GM23338 (cell line): Measurements from ENCODE around the gene FER.

Source experiments
- EZH2phosphoT487 ChIP-seq: fragments of 200-600 bp; sonication (generic); IDR thresholded peaks from one replicate; pipeline ENCODE4 v1.8.1; 2018; ENCODE audit warnings: antibody characterized with exemption; ENCODE audit not compliant: unreplicated experiment
- POLR2AphosphoS5 ChIP-seq: IDR thresholded peaks from 2 replicates; pipeline ENCODE4 v1.6.1; 2016; ENCODE audit warnings: antibody characterized with exemption, low read depth
- ZNF331 ChIP-seq: fragments of 250-450 bp; sonication (Bioruptor Pico); IDR thresholded peaks from 2 replicates; pipeline ENCODE4 v1.5.0; 2020; ENCODE audit warnings: low read depth, mild to moderate bottlenecking, moderate library complexity
- TF ChIP-seq, protein P1 (sequence below), 2 experiments: fragments of 200-600 bp in 1 of 2; sonication (generic) in 1 of 2; conservative IDR thresholded peaks; 2 replicates each; pipeline versions ENCODE4 v1.5.1 to v1.6.1; 2016 to 2017; ENCODE audit warnings: antibody characterized with exemption in 2 of 2, low read depth in 2 of 2, mild to moderate bottlenecking in 2 of 2, moderate library complexity in 1 of 2

DNA sequence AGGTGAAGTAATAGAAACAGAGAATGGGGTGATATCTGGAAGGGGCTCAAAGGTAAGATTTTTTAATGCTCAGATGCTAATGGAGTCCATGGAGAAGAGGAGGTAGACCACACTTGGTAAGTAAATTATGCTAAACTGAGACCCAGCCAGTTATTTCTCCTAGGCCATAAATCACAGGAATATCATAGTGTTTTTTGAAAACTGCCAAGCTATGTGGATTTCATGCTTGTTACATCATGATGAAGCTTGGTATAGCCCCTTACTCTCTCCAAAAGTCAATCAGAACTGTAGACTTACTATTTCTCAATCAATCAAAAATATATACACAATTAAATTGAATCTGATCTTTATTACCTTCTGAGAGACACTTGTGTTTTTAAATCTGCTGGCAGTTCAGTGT, 409.2 kb downstream of the FER start:
- no peak for TF ChIP-seq ZNF331
- TF ChIP-seq, protein P1, sequence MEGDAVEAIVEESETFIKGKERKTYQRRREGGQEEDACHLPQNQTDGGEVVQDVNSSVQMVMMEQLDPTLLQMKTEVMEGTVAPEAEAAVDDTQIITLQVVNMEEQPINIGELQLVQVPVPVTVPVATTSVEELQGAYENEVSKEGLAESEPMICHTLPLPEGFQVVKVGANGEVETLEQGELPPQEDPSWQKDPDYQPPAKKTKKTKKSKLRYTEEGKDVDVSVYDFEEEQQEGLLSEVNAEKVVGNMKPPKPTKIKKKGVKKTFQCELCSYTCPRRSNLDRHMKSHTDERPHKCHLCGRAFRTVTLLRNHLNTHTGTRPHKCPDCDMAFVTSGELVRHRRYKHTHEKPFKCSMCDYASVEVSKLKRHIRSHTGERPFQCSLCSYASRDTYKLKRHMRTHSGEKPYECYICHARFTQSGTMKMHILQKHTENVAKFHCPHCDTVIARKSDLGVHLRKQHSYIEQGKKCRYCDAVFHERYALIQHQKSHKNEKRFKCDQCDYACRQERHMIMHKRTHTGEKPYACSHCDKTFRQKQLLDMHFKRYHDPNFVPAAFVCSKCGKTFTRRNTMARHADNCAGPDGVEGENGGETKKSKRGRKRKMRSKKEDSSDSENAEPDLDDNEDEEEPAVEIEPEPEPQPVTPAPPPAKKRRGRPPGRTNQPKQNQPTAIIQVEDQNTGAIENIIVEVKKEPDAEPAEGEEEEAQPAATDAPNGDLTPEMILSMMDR (conservative IDR thresholded peaks at IDR 0.05; ENCODE audit: low read depth in 2 of 2): no peak
- no peak for TF ChIP-seq EZH2phosphoT487
- TF ChIP-seq POLR2AphosphoS5: no peak
